Neural cell (in vitro differentiated cells): ENCODE measurements around the gene TLX1. TPM values are rescaled to one million over a fixed set of nuclear protein-coding genes. Genes with fewer than 3 reads are reported as not detected.

ENCODE experiments used
- H2AFZ ChIP-seq: fragments of 200-600, 300-800 bp; sonication (generic), shearing (Covaris generic); 2 replicates; pipeline ENCODE4 v1.6.0; 2014; ENCODE audit warnings: low read depth, mild to moderate bottlenecking, antibody characterized with exemption, low read length, moderate library complexity
- H3F3A ChIP-seq: fragments of 200-600 bp; shearing (Covaris generic); 2 replicates; pipeline ENCODE4 v1.6.1; 2016; ENCODE audit warnings: mild to moderate bottlenecking, moderate library complexity, mixed read lengths, antibody characterized with exemption, low read length; ENCODE audit not compliant: insufficient read depth, poor library complexity, severe bottlenecking
- H3K27ac ChIP-seq: fragments of 200-600, 300-800 bp; sonication (generic), shearing (Covaris generic); 2 replicates; pipeline ENCODE4 v1.5.1; 2014; ENCODE audit warnings: mild to moderate bottlenecking, low read length, moderate library complexity
- H3K27me3 ChIP-seq: fragments of 300-800, 200-600 bp; sonication (generic), shearing (Covaris generic); 2 replicates; pipeline ENCODE4 v1.6.0; 2014; ENCODE audit warnings: mild to moderate bottlenecking, low read depth, low read length, moderate library complexity; ENCODE audit not compliant: insufficient read depth
- H3K36me3 ChIP-seq: fragments of 300-800, 200-600 bp; sonication (generic), shearing (Covaris generic); 2 replicates; pipeline ENCODE4 v1.5.1; 2014; ENCODE audit warnings: mild to moderate bottlenecking, antibody characterized with exemption, low read length, moderate library complexity; ENCODE audit not compliant: insufficient read depth
- H3K4me2 ChIP-seq: fragments of 300-800, 200-600 bp; sonication (generic), shearing (Covaris generic); 2 replicates; pipeline ENCODE4 v1.6.0; 2014; ENCODE audit warnings: mild to moderate bottlenecking, low read length
- H3K4me3 ChIP-seq: fragments of 300-800, 200-600 bp; sonication (generic), shearing (Covaris generic); 2 replicates; pipeline ENCODE4 v1.5.1; 2014; ENCODE audit warnings: mild to moderate bottlenecking, low read length, moderate library complexity
- H3K79me2 ChIP-seq: fragments of 200-600 bp; shearing (Covaris generic); replicated peaks from 2 replicates; pipeline ENCODE4 v1.6.0; 2014; ENCODE audit warnings: mild to moderate bottlenecking, low read length, moderate library complexity; ENCODE audit not compliant: insufficient read depth
- H3K9ac ChIP-seq: fragments of 300-800, 200-600 bp; sonication (generic), shearing (Covaris generic); 2 replicates; pipeline ENCODE4 v1.6.1; 2016; ENCODE audit warnings: mild to moderate bottlenecking, low read length, mixed read lengths
- H3K9me2 ChIP-seq: fragments of 200-600 bp; shearing (Covaris generic); 2 replicates; pipeline ENCODE4 v1.6.1; 2016; ENCODE audit warnings: mild to moderate bottlenecking, low read length, mixed read lengths; ENCODE audit not compliant: insufficient read depth
- H3K9me3 ChIP-seq: fragments of 200-600, 300-800 bp; sonication (generic), shearing (Covaris generic); 2 replicates; pipeline ENCODE4 v1.6.1; 2016; ENCODE audit warnings: mild to moderate bottlenecking, mixed run types, low read length, moderate library complexity, mixed read lengths
- H4K20me1 ChIP-seq: fragments of 200-600 bp; shearing (Covaris generic); 2 replicates; pipeline ENCODE4 v1.6.1; 2016; ENCODE audit warnings: mild to moderate bottlenecking, mixed run types; ENCODE audit not compliant: insufficient read depth
- CTCF ChIP-seq: fragments of 450-650 bp; IDR thresholded peaks from 2 replicates; pipeline ENCODE4 v1.5.1; 2014; ENCODE audit warnings: antibody characterized with exemption, mild to moderate bottlenecking, moderate library complexity; ENCODE audit not compliant: poor library complexity, severe bottlenecking
- EP300 ChIP-seq: fragments of 450-650 bp; conservative IDR thresholded peaks from 2 replicates; pipeline ENCODE4 v1.6.1; 2014; ENCODE audit warnings: antibody characterized with exemption, mild to moderate bottlenecking, moderate library complexity; ENCODE audit not compliant: poor library complexity, severe bottlenecking
- EZH2 ChIP-seq: fragments of 200-600, 300-800 bp; shearing (Covaris generic), sonication (generic); IDR thresholded peaks from 2 replicates; pipeline ENCODE4 v1.6.1; 2014; ENCODE audit warnings: antibody characterized with exemption, low read length, borderline replicate concordance, mild to moderate bottlenecking; ENCODE audit not compliant: insufficient read depth, poor library complexity, severe bottlenecking
- MXI1 ChIP-seq: fragments of 450-650 bp; conservative IDR thresholded peaks from 2 replicates; pipeline ENCODE4 v1.6.1; 2014; ENCODE audit warnings: antibody characterized with exemption, mild to moderate bottlenecking; ENCODE audit not compliant: poor library complexity, severe bottlenecking
- POLR2AphosphoS5 ChIP-seq: IDR thresholded peaks from 2 replicates; pipeline ENCODE4 v1.6.1; 2012
- RAD21 ChIP-seq: fragments of 450-650 bp; conservative IDR thresholded peaks from 2 replicates; pipeline ENCODE4 v1.6.1; 2014; ENCODE audit warnings: antibody characterized with exemption, mild to moderate bottlenecking, moderate library complexity
- SMC3 ChIP-seq: fragments of 450-650 bp; conservative IDR thresholded peaks from 2 replicates; pipeline ENCODE4 v1.6.1; 2014; ENCODE audit warnings: antibody characterized with exemption, mild to moderate bottlenecking, moderate library complexity; ENCODE audit not compliant: poor library complexity
- TAF1 ChIP-seq: IDR thresholded peaks from 2 replicates; pipeline ENCODE4 v1.6.1; 2012; ENCODE audit warnings: low read depth
- polyA plus RNA-seq: library from polyadenylated mRNA; depleted of rRNA; stranded (reverse); fragments of >200 nt; gene quantifications from 2 replicates; pipeline ENCODE4 v1.2.3, GENCODE V29; 2014
- TF ChIP-seq, protein P1 (sequence below): IDR thresholded peaks from 2 replicates; pipeline ENCODE4 v1.6.1; 2012; ENCODE audit warnings: borderline replicate concordance

The TLX1 gene
- polyA plus RNA-seq, 1 donor from 2014 or later: not detected

- no peak overlapping the region for H3K4me2 ChIP-seq
- no peaks in the 10 kb centered on the region for H3K9me2 ChIP-seq
- H3K27me3 ChIP-seq: peaks cover 59% of the 10 kb centered on the region
- H2AFZ ChIP-seq: no peak overlapping the region
- H3K79me2 ChIP-seq: no peaks in the 10 kb centered on the region
- H4K20me1 ChIP-seq: no peaks in the 10 kb centered on the region
- no peaks in the 10 kb centered on the region for H3K9me3 ChIP-seq
- H3F3A ChIP-seq: no peaks in the 10 kb centered on the region
- H3K36me3 ChIP-seq: no peaks in the 10 kb centered on the region
- no peak for TF ChIP-seq MXI1
- no peak for TF ChIP-seq SMC3
- TF ChIP-seq EP300: no peak
- TF ChIP-seq TAF1: no peak
- TF ChIP-seq, protein P1, sequence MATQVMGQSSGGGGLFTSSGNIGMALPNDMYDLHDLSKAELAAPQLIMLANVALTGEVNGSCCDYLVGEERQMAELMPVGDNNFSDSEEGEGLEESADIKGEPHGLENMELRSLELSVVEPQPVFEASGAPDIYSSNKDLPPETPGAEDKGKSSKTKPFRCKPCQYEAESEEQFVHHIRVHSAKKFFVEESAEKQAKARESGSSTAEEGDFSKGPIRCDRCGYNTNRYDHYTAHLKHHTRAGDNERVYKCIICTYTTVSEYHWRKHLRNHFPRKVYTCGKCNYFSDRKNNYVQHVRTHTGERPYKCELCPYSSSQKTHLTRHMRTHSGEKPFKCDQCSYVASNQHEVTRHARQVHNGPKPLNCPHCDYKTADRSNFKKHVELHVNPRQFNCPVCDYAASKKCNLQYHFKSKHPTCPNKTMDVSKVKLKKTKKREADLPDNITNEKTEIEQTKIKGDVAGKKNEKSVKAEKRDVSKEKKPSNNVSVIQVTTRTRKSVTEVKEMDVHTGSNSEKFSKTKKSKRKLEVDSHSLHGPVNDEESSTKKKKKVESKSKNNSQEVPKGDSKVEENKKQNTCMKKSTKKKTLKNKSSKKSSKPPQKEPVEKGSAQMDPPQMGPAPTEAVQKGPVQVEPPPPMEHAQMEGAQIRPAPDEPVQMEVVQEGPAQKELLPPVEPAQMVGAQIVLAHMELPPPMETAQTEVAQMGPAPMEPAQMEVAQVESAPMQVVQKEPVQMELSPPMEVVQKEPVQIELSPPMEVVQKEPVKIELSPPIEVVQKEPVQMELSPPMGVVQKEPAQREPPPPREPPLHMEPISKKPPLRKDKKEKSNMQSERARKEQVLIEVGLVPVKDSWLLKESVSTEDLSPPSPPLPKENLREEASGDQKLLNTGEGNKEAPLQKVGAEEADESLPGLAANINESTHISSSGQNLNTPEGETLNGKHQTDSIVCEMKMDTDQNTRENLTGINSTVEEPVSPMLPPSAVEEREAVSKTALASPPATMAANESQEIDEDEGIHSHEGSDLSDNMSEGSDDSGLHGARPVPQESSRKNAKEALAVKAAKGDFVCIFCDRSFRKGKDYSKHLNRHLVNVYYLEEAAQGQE: no peak
- TF ChIP-seq RAD21: no peak
- TF ChIP-seq CTCF: no peak
- TF ChIP-seq EZH2: no peak
- no peak for TF ChIP-seq POLR2AphosphoS5
- H3K27ac ChIP-seq: no peak overlapping the region
- no peak overlapping the region for H3K4me3 ChIP-seq
- H3K9ac ChIP-seq: no peak overlapping the region
Observed at GRCh38 chr10:101157756-101158458, 26.8 kb downstream of the TLX1 start.

DNA sequence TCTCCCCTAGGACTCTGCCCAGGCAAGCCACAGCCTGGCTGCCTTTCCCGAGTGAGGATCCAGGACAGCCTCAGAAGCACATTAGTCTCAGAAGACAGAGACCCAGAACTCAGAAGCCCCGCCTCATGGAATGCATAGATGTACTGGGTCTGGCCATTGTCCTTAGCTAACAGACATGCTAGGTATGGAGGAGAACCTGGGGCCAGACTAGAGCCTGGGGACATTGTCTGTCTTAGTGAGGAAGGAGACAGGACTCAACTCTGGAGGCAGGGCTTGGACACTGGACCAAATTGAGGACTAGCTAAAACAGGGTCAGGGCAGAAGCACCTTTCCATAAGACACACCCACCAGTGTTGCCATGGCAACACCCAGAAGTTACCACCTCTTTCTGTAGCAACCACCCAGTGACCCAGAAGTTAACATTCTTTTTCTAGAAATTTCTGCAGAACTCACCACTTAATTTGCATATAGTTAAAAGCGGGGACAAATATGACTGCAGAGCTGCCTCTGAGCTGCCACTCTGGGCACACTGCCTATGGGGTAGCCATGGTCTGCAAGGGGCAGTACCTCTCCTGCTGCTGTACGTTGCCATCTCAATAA is 27.5 kb downstream of the TLX1 start:
- Histone ChIP-seq H3K9me3 (no peaks in the 10 kb centered on the region), H3F3A (no peaks in the 10 kb centered on the region), H3K9me2 (no peaks in the 10 kb centered on the region), H3K36me3 (no peaks in the 10 kb centered on the region), H3K27ac (no peak overlapping the region), H3K27me3 (peaks cover 61% of the 10 kb centered on the region), H4K20me1 (no peaks in the 10 kb centered on the region), H3K9ac (no peak overlapping the region), H3K4me2 (no peak overlapping the region), H2AFZ (no peak overlapping the region), H3K4me3 (no peak overlapping the region), H3K79me2 (no peaks in the 10 kb centered on the region)
- TF ChIP-seq RAD21 (no peak), EZH2 (no peak), MXI1 (no peak), SMC3 (no peak), POLR2AphosphoS5 (no peak), EP300 (no peak), CTCF (no peak), TAF1 (no peak)
- TF ChIP-seq, protein P1: no peak
